Iris pigment epithelial cell (primary cell): ENCODE data around the gene B3GNT4.
"Not testable (repeated sequence)": the region's sequence is repeated elsewhere in the genome, so short reads cannot be mapped to it uniquely, and the experiment has no call there.

Experiments
- DNase-seq: peaks from one replicate; pipeline ENCODE4 v3.0.0-alpha.2; 2011; ENCODE audit warnings: low read depth

Gene B3GNT4

DNA sequence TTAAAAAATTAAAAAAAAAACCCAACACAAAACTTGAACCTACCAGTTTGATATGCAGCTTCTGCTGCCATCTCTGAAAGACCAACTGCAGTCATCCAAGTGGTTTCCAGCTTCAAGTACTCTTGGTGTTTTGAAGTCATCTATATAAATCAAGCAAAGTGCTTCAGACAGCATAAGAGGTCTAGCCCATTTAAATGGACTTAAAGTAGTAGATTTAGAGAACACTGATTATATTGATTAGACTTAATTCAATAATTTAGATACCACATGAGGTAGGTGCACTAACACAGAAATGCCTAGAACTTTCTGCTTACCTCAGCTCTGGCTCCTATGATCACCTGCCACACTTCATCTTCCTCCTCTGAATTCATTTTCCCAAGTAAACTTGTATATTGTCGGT is 12.9 kb downstream of the B3GNT4 start:
- DNase-seq, result no peak

GRCh38 chr12:122225683-122226365 is 22.3 kb downstream of the B3GNT4 start, which contains the start of gene DIABLO:
TSS of gene DIABLO (minus strand) at chr12:122226052. CDS start at chr12:122226014, 38 bp downstream.
- DNase-seq, result peak; percentile 100

DNA sequence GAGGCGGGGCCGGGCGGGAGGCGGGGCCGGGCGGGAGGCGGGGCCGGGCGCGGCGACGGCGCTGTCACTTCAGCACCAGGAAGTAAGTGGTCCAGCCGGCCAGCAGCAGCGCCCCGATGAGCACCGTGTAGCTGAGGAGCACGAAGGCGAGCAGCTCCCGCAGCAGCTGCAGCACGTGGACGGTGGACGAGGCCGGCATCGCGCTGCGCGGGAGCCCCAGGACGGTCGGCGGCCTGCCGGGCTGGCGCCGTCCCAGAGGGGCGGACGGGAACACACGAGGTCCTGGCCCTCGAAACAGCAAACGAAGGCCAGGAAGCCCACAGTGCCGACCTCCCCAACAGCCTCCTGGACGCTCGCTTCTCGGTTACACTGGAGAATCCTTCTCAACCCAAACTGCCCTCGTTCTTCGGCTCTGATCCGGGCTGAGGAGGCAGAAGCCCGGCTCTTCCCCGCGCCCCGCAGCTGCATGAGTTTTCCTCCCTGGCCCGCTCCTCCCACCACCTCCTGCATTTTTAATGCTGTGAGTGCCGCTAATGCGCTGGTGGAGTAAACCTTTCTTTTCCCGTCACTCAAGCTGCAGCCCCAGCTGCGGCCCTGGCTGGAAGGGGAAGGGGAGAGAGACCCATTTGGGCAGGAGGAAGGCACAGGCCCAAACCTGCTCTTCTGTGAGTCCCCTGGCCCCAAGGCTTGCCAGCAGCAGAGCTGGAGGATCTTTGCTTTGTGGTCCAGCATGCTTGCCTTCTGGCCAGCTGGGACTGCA is 23.0 kb downstream of the B3GNT4 start:
- DNase-seq, result no peak

- DNase-seq, result no peak
Observed at GRCh38 chr12:122227341-122227740, 23.8 kb downstream of the B3GNT4 start.

GRCh38 chr12:122228092-122228491 is 24.6 kb downstream of the B3GNT4 start:
- no peak for DNase-seq

GRCh38 chr12:122230798-122231197 is 27.3 kb downstream of the B3GNT4 start:
- no peak for DNase-seq

DNA sequence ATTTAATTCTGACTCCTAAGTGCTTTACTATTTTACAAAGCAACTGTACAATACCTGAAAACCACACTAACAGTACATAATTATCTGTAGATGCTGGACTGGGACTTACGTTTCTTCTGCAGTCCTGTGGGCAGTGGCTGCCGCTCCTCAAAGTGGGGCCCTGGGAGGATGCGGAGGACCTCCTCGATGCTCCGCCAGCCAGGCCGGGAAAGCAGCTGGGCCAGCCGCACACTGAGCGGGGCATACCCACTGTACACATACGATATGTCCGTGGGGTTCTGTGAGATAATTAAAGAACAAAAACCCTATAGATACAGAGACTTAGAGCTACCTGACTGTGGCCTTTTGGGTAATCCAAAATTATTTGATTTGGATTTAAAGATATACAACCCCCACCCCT is 29.2 kb downstream of the B3GNT4 start:
- no peak for DNase-seq

DNA sequence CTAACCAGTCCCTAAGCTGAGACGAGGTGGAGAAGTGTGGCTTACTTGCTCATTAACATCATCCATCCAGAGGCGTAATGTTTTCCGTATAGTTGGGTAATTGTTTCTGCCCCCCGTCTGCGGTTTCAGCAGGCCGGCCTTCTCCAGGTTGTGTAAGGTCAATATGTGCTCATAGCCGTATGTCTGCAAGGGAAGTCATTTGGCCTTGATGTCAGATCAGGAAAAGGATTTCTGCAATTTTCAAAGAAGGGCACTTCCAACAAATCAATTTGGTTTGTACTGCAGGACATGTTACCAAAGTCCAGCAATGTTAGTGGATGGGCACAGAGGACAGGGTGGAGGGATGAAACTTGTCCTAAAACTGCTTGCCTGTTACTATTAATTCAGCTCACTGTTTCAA is 32.2 kb downstream of the B3GNT4 start:
- no peak for DNase-seq

- no peak for DNase-seq
Observed at GRCh38 chr12:122238861-122239260, 35.4 kb downstream of the B3GNT4 start.

DNA sequence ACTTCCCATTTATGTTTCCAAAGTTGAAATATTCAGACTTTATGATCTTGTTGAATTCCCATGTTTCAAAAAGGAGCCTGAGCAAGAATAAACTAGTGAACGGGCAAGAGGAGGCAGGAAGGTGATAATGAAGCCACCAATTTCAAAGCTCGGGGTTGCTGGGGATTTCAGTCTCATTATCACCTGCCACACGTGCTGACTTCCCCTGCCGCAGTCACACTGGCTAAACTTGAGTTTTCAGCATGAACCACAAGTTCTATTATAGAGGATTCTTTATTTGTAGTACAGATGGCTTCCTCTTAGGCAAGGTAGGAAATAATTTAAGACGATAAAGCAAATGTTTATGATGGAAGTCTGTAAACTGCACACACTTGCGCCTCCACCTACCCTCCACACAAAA is 40.5 kb downstream of the B3GNT4 start:
- no peak for DNase-seq

GRCh38 chr12:122244565-122245371 is 41.3 kb downstream of the B3GNT4 start:
- no peak for DNase-seq

- no peak for DNase-seq
Observed at GRCh38 chr12:122245553-122245952, 42.0 kb downstream of the B3GNT4 start.

DNA sequence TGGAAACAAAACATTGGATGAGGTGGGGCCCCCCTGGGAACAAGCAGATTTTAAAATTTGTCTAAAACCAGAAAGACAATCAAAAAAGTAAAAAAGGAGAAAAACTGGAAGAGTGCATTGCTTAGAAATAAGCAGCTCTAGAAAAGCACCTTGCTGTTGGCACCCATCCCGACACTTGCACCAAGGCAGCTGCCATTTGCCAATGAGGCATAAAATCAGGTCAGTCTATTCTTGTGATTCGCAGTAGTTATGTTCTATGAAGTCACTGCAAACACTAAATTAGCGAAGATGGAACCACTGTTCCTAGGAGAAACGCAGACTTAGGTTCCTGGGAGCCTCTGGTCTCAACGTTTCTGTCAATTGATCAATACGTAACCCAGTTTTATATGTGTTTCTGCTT is 46.5 kb downstream of the B3GNT4 start:
- DNase-seq, result no peak

DNA sequence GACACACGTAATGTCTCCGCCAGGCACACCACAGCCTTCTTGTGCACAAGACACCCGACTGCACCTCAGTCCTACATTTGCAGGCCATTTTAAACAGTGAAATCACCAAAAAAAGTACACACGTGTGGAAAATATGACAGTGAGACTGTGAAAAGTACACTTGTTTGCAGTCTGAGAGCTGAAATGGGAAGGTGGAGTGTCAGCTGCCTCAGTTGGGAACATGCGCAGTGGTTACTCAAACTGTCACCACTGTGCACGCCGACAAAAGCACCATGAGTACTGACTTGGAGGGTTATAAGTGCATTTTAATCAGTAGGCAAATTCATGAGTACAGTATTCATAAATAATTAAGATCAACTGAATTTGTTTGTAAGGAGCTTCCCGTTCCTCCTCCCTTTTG is 47.0 kb downstream of the B3GNT4 start:
- no peak for DNase-seq

DNA sequence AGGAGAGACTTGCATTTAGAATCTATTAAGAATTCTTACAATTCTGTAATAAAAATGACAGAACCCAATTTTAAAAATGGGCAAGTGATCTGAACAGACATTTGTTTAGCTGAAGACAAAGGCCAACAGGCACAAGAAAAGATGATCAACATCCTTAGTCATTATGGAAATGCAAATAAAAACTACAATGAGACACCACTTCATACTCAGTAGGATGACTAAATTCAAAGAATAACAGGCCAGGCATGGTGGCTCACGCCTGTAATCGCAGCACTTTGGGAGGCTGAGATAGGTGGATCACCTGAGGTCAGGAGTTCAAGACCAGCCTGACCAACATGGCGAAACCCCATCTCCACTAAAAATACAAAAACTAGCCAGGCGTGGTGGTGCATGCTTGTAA is 55.0 kb downstream of the B3GNT4 start:
- DNase-seq, result not testable (repeated sequence)
